Gastroesophageal sphincter (tissue), 3 donors: ENCODE data around the gene NEU4.

Experiments
- EP300 ChIP-seq: sonication (generic); formaldehyde crosslinking; IDR thresholded peaks from one replicate; pipeline ENCODE4 v1.6.1; 2017; ENCODE audit warnings: antibody characterized with exemption, mild to moderate bottlenecking
- TF ChIP-seq, protein P1 (sequence below), 4 experiments: fragments of 200-600 bp in 2 of 4; fragments of 450-650 bp in 2 of 4; sonication (generic) in 1 of 4; IDR thresholded peaks; one replicate each; pipeline ENCODE4 v1.5.1; 2017 to 2019; ENCODE audit warnings: antibody characterized with exemption in 4 of 4, mild to moderate bottlenecking in 2 of 4, moderate library complexity in 2 of 4

DNA sequence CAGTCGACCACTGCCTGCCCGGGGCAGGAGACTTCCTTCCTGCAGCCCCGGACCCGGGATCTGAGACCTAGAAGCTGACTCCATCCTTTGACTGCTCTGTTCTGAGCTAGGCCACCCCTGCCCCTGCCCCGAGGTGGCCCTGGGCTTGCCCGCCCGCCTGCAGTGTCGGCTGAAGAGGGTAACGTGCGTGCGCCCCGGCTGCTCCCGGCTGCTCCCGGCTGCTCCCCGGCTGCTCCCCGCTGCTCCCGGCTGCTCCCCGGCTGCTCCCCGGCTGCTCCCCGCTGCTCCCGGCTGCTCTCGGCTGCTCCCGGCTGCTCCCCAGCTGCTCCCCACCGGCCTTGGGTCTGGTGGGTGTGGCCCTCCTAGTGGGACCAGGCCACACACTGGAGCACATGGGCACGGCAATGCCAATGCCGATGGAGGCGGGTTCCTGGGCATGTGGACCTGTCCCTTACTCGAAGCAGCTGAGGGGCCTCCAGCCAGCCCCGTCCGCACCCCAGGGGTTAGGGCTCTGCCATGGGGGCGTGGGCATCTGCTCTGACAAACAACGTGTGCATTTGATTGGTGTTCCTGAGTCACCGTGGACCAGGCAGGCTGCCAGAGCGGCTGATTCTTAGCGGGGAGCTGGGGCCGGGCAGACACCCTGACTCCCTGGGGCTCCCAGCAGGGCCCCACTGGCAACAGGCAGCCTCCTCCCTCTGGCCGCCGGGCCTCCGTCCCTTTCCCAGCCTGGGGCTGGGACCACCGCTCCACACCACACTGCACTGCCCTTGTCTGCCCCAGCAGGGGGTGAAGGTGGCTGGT lies 34.4 kb upstream of the NEU4 start:
- TF ChIP-seq, protein P1, sequence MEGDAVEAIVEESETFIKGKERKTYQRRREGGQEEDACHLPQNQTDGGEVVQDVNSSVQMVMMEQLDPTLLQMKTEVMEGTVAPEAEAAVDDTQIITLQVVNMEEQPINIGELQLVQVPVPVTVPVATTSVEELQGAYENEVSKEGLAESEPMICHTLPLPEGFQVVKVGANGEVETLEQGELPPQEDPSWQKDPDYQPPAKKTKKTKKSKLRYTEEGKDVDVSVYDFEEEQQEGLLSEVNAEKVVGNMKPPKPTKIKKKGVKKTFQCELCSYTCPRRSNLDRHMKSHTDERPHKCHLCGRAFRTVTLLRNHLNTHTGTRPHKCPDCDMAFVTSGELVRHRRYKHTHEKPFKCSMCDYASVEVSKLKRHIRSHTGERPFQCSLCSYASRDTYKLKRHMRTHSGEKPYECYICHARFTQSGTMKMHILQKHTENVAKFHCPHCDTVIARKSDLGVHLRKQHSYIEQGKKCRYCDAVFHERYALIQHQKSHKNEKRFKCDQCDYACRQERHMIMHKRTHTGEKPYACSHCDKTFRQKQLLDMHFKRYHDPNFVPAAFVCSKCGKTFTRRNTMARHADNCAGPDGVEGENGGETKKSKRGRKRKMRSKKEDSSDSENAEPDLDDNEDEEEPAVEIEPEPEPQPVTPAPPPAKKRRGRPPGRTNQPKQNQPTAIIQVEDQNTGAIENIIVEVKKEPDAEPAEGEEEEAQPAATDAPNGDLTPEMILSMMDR (IDR thresholded peaks at IDR 0.05) = no peak
- no peak for TF ChIP-seq EP300
